SK-N-SH treated with all-trans-retinoic acid at 6 μM for 48 hours (cell line): ENCODE results near the gene CCNY.
"Not testable (repeated sequence)": the region's sequence is repeated elsewhere in the genome, so short reads cannot be mapped to it uniquely, and the experiment has no call there.

ENCODE experiments used
- ARNTL ChIP-seq: fragments of 450-650 bp; formaldehyde crosslinking; IDR thresholded peaks from 2 replicates; pipeline ENCODE4 v1.5.0; 2020; ENCODE audit warnings: low read depth, mild to moderate bottlenecking, moderate library complexity, borderline replicate concordance
- CREB5 ChIP-seq: fragments of 250-450 bp; sonication (Bioruptor Pico); IDR thresholded peaks from 2 replicates; pipeline ENCODE4 v1.5.1; 2020; ENCODE audit warnings: low read depth, mild to moderate bottlenecking, moderate library complexity
- CSRNP3 ChIP-seq: fragments of 250-450 bp; sonication (Bioruptor Pico); IDR thresholded peaks from 2 replicates; pipeline ENCODE4 v1.5.1; 2021; ENCODE audit warnings: mild to moderate bottlenecking, moderate library complexity
- ZFP3 ChIP-seq: fragments of 250-450 bp; sonication (Bioruptor Pico); IDR thresholded peaks from 2 replicates; pipeline ENCODE4 v1.5.0; 2020; ENCODE audit warnings: mild to moderate bottlenecking, moderate library complexity

- not testable (repeated sequence) for TF ChIP-seq CSRNP3; ZFP3 (CRISPR knock-in tag); CREB5 (CRISPR knock-in tag); ARNTL (CRISPR knock-in tag)
Measured at GRCh38 chr10:35418580-35418979, 82.3 kb downstream of the CCNY start.
